H1 (cell line): ENCODE measurements around the gene FRMD5. TPM values are rescaled to one million over a fixed set of nuclear protein-coding genes. Genes with fewer than 3 reads are reported as not detected.

Experiments used
- BACH1 ChIP-seq: IDR thresholded peaks from 2 replicates; pipeline ENCODE4 v1.6.1; 2012; ENCODE audit warnings: low read length, improper control_type of control experiment
- CHD1 ChIP-seq: IDR thresholded peaks from 2 replicates; pipeline ENCODE4 v1.6.1; 2012; ENCODE audit warnings: low read depth, low read length, improper control_type of control experiment
- NANOG ChIP-seq: IDR thresholded peaks from 2 replicates; pipeline ENCODE4 v1.6.1; 2011; ENCODE audit warnings: low read length, low read depth, mild to moderate bottlenecking, inconsistent platforms; ENCODE audit not compliant: insufficient read depth, poor library complexity, severe bottlenecking
- NRF1 ChIP-seq: IDR thresholded peaks from 2 replicates; pipeline ENCODE4 v1.6.1; 2011; ENCODE audit warnings: mild to moderate bottlenecking, low read depth, low read length, improper control_type of control experiment
- RNF2 ChIP-seq: fragments of 200-900, 300-1000 bp; sonication (generic); IDR thresholded peaks from 2 replicates; pipeline ENCODE4 v1.7.1; 2016; ENCODE audit warnings: borderline replicate concordance, low read depth, mild to moderate bottlenecking, antibody characterized with exemption, low read length; ENCODE audit not compliant: poor library complexity, severe bottlenecking; ENCODE audit errors: missing control alignments
- SP1 ChIP-seq: IDR thresholded peaks from 2 replicates; pipeline ENCODE4 v1.6.1; 2011; ENCODE audit warnings: low read depth, low read length
- TAF7 ChIP-seq: optimal IDR thresholded peaks from 2 replicates; pipeline ENCODE3; 2011; ENCODE audit warnings: low read depth, mild to moderate bottlenecking, inconsistent platforms, low read length, moderate library complexity, borderline replicate concordance
- polyA plus RNA-seq, 7 experiments: library from polyadenylated mRNA; depleted of rRNA in 3 of 7; stranded (reverse) in 5 of 7; unstranded in 2 of 7; fragments of >200 nt in 5 of 7; fragments of 200-250 nt in 2 of 7; gene quantifications; 1 replicate in 5 of 7; 2 replicates in 1 of 7; 4 replicates in 1 of 7; pipeline versions ENCODE4 v1.2.1 to v1.2.3, GENCODE V29; 2011 to 2013; ENCODE audit warnings: missing spikeins in 2 of 7, mixed read lengths in 2 of 7
- total RNA-seq: library from RNA; stranded (reverse); fragmentation: NEBNext Ultra II Directional; extraction: Animal tissue kit (Norgen Biotek cat#: 25700); gene quantifications from 2 replicates; pipeline ENCODE4 v1.2.1, GENCODE V29; 2021

Gene FRMD5
- total and polyA plus RNA-seq, 2 of the 8 experiments (the other 6 are each of a cell fraction or from before 2014, with no cell fraction given) = 10.1 to 12.6 TPM

DNA sequence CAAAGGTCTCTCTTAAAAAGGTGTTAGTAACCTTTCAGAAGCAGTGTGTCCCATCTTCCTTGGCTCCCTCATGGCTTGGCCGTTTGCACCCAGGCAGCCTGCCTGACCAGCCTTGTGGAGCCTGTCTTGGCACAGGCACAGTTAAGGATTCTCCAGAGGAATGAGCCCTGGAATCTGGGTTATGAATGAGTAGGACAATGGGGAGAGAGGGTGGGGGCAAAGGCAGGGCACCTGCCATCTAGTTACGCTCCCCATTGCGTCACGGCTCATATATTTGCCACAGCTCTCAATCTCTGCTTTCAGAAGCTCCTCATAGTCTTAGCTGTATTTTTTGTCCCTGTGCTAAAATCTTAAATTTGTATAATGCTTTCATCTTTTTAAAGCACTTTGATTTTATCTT is 317.7 kb downstream of the FRMD5 start (continued):
- TF ChIP-seq TAF7 (no peak), RNF2 (no peak), CHD1 (no peak), NRF1 (no peak), BACH1 (no peak), NANOG (no peak), SP1 (no peak)
